COLO668 (cell line): ENCODE measurements around the gene NCOR2.

Source experiments
- DNase-seq: peaks from one replicate; lab custom pipeline; 2025; ENCODE audit not compliant: unreplicated experiment; lab: John Stamatoyannopoulos, UW

The NCOR2 gene

DNA sequence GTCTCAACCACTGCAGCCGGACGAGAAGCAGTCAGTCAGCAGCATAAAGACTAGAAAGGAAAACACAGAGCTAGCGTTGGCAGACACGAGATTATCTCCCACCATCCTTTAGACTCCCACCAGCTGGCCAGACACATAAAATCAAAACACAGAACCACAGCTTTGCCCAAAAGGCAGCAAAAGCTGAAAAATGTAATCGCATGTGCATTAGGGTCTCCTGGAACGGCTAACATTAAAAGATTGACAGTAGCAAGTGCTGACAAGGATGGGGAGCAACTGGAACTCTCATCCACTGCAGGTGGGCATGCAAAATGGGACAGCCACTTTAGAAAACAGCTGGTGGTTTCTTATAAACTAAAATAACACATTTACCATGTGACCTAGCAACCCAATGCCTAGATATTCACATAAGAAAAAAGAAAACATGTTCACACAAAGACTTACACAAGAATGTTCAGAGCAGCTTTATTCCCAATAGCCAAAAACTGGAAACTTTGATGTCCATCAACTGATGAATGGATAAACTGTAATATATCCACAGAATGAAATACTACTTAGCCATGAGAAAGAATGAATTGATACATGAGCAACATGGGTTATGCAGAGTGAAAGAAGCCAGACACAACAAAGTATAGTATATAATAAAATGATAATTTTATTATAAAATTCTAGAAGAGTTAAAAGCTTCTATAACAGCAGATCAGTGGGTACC is 37.7 kb downstream of the NCOR2 start:
- DNase-seq = no peak

DNA sequence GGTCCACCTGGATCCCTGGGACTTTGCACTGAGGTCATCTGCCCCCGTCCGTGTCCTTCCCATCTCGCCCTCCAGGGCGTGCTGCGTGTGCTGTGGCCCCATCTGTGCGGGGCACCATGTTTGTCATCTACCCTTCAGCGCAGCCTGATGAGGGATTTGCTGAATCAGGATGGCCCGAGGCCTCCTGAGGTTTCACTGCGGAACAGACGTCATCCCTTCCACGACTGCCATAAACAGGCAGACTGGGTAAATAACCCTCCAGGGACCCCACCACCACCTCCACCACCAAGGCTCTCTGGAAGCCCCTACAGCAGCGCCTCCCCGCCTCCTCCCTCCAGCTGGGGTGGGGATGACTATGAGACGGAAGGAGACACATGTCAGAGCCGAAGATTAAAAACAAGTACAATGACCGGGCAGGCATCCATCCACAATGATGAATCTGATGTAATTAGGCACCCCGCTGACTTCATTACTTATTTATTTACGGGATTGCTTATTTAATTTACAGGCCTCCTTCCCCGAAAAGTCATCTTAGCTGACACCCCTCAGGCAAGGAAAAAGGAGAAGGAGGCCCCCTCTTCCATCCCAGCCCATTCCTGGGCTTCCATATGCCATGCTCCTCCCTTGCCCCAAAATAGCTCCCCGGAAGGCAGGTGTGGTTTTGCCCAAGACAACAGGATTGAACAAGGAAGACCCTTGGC is 39.4 kb downstream of the NCOR2 start:
- DNase-seq = no peak

GRCh38 chr12:124525927-124526692 is 41.3 kb downstream of the NCOR2 start:
- no peak for DNase-seq

DNA sequence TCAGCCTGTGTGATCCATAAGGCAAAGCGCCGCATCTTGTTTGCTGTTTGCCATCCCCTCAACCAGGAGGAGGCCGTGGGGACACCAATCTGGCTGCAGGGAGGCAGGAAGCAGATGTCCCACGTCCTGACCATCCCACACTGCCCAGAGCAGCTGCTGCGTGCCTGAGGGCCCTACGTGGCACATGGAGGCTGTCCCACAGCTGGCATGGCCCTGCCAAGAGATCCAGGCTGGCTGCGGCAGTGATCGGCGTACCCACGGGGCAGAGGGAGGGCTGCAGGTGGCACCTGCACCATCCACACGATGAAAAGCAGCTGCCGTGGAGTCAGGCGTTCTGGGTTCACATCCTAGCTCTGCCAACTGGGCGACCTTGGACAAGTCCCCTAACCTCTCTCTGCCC is 42.0 kb downstream of the NCOR2 start:
- peak; percentile 25 for DNase-seq

DNA sequence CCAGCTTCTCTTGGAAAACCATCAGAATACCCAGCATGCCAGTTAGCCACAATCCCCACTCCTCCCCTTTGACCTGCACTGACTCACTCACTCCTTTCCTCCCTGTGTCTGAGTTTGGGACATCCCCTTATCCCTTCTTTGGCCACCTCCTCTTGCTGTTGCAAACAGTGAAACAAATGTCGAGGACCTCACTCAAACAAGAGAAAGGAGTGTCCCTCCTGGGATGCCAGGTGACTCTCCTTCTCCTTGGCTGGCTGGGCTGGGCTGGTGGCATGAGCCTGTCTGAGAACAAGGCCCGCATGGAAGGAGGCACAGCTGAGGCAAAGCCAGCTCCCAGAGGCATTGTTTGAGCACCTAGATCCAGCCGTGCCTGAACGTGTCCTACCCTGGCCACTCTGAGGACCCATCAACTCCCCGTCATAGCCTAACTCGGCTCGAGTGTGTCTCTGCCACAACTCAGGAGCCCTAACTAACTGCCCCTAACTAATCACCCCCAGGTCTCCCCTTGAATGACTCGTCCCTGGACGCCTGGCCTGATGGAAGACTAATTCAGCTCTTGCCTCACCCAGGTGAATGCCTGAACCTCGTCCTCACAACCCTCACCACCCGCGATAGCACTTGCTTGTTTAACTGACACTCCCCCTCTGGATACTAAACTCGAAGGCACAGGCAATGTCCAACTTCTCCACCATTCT is 43.0 kb downstream of the NCOR2 start:
- DNase-seq = no peak

DNA sequence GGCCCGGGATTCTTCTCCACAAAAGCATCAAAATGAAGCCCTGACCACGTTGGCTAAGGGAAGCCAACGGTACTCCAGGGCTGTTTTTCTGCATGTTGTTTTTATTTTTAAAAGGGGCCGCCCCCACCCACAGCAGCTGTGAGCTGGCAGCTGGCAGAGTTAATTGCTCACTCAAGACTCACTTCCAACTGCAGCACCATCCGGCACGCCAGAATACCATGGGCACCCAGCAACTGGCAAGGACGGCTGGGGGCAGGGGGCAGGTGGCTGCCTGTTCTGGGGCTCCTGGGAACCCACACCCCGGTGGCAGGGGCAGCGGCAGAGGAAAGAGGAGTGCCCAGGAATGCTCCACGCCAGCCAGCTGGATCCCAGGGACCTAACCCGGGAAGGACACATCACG is 44.3 kb downstream of the NCOR2 start:
- peak; percentile 78 for DNase-seq

- DNase-seq = no peak
Observed at GRCh38 chr12:124520907-124521306, 46.5 kb downstream of the NCOR2 start.

- DNase-seq = peak; percentile 45
Observed at GRCh38 chr12:124520265-124520701, 47.1 kb downstream of the NCOR2 start.

DNA sequence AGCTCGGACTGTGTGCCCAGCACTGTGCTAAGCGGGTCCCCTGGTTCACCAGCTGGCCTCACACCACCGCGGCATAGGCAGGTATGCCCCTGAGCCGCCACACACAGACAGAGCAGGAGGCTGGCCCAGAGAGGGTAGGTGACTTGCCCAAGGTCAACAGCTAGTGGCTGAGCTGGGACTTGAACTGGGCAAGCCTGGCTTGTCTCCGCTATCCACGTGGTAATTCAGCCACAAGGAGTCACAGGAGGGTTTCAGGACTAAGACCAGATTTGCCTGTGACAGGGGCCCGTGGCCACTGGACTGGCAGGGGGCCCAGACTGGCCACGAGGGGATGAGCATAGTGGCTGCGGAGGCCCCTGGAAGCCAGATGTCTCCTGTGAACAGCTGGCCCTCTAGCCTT is 47.7 kb downstream of the NCOR2 start:
- no peak for DNase-seq

- peak; percentile 94 for DNase-seq
Observed at GRCh38 chr12:124518051-124518932, 49.1 kb downstream of the NCOR2 start.
